Stimulated activated naive CD8-positive, alpha-beta T cell treated with anti-CD3 and anti-CD28 coated beads, Interleukin-15, Interleukin-2, amounts not matched to agents 100 ng/mL and 50 ng/mL, for 24 hours (primary cell): ENCODE results near the gene TRIP11.

Source experiments
- H3K27ac Mint-ChIP-seq: one replicate; pipeline ENCODE4 v1.8.0; 2021; ENCODE audit warnings: mild to moderate bottlenecking, mixed read lengths
- H3K27me3 Mint-ChIP-seq: one replicate; pipeline ENCODE4 v1.8.0; 2021; ENCODE audit warnings: mixed read lengths
- H3K36me3 Mint-ChIP-seq: one replicate; pipeline ENCODE4 v1.8.0; 2021; ENCODE audit warnings: low read depth, mixed read lengths
- H3K4me1 Mint-ChIP-seq: one replicate; pipeline ENCODE4 v1.8.0; 2021; ENCODE audit warnings: low read depth, mixed read lengths
- H3K4me3 Mint-ChIP-seq: one replicate; pipeline ENCODE4 v1.8.0; 2021; ENCODE audit warnings: mild to moderate bottlenecking, mixed read lengths
- H3K9me3 Mint-ChIP-seq: one replicate; pipeline ENCODE4 v1.8.0; 2021; ENCODE audit warnings: mixed read lengths

Gene TRIP11

DNA sequence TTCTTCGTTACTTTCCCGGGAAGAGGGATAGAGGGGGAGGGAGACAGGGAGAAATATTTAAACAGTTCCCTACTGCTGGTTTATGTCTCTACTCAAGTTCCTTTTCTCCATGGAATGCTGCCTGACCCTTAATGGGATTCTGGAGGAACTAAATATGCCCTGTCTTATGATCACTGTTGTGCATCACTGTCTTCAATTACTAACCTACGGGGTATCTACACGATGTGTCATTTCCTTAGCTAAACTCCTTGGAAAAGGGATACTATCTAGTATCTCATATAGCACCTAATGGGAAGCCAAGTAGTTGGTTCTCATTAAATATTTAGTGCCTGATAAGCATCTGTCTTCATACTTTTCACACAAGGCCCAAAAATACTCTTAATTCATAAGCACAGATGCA lies 54.9 kb downstream of the TRIP11 start:
- Mint-ChIP-seq H3K9me3 (no peaks in the 10 kb centered on the region), H3K27ac (no peak overlapping the region), H3K27me3 (no peaks in the 10 kb centered on the region), H3K4me3 (no peak overlapping the region), H3K4me1 (peaks cover 15% of the 10 kb centered on the region), H3K36me3 (peaks cover 68% of the 10 kb centered on the region)

DNA sequence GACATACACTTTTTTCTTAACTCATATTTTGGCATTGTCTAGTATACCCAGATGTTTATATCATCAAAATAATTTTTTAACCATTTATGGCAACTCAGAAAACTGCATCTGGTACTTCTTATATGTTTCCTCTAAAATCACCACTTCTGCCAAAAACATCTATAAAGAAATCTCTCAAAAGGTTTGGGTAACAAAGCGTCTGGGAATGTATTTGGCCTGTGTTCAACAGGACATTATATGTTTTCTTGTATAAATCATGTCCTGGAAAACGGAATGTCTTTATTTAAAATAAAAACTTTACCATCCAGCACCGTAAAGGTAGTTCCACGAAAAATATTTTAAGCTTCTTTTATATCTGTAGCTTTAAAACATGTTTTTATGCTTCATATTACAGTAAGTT lies 56.3 kb downstream of the TRIP11 start:
- peaks cover 56% of the 10 kb centered on the region for H3K36me3 Mint-ChIP-seq
- no peaks in the 10 kb centered on the region for H3K27me3 Mint-ChIP-seq
- peaks cover 26% of the 10 kb centered on the region for H3K4me1 Mint-ChIP-seq
- no peak overlapping the region for H3K4me3 Mint-ChIP-seq
- no peaks in the 10 kb centered on the region for H3K9me3 Mint-ChIP-seq
- no peak overlapping the region for H3K27ac Mint-ChIP-seq

DNA sequence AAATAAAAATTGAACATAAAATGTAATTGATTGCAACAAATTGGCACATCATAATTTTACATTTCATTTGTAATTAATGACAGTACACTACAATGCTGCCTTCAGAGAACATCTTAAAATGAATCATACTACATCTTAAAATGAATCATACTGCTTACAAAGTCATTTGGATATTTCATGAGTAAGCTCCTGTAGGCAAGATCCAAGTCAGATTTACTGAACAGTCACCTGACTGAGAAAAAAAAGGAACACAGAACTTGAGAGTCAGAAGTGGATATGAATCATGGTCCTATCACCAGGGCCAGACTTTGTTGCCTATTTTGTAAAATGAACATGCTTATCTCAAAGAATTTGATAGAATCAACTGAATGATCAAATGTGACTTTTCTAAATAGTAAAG lies 59.7 kb downstream of the TRIP11 start:
- Mint-ChIP-seq H3K9me3 (no peaks in the 10 kb centered on the region), H3K4me3 (no peak overlapping the region), H3K4me1 (peaks cover 36% of the 10 kb centered on the region), H3K36me3 (peaks cover 36% of the 10 kb centered on the region), H3K27ac (no peak overlapping the region), H3K27me3 (no peaks in the 10 kb centered on the region)

DNA sequence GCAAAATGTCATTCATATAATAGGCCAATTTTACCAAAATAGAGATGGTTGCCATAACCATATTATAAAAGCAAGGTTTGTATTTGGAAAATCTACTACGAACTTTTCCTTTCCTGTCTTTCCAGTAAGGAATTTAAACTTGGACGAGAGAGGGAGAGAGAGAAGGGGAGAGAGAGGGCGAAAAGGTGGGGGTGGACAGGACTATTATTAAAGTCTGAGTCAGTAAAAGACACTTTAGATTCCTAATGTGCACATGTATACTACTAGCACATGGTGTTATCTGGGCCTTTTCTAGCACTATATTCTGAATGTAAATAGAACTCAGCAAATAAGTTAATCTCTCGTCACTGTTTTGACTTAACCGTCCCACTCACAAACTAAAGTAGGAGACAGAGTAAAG lies 62.0 kb downstream of the TRIP11 start:
- Mint-ChIP-seq H3K27ac (no peak overlapping the region), H3K27me3 (no peaks in the 10 kb centered on the region), H3K4me1 (peaks cover 33% of the 10 kb centered on the region), H3K36me3 (peaks cover 26% of the 10 kb centered on the region), H3K9me3 (no peaks in the 10 kb centered on the region), H3K4me3 (no peak overlapping the region)

DNA sequence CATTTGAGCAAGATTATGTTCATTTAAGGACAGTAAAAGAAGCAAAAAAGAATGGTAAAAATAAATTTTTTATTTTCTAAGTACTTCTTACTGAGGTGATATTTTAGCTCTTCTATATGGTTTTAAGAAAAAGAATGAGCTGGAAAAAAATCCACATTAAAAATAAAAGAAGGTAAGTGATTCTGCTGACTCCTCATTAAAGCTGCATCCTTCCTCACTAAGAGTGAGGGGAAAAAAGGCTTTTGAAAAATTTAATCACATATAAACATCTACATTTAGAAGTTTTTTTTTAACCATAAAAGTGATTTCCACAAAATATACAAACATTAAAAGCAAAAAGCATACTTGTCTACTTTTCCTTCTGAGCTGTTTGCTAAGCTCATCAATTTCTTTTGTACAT lies 64.1 kb downstream of the TRIP11 start:
- Mint-ChIP-seq H3K36me3 (peaks cover 28% of the 10 kb centered on the region), H3K27me3 (no peaks in the 10 kb centered on the region)

DNA sequence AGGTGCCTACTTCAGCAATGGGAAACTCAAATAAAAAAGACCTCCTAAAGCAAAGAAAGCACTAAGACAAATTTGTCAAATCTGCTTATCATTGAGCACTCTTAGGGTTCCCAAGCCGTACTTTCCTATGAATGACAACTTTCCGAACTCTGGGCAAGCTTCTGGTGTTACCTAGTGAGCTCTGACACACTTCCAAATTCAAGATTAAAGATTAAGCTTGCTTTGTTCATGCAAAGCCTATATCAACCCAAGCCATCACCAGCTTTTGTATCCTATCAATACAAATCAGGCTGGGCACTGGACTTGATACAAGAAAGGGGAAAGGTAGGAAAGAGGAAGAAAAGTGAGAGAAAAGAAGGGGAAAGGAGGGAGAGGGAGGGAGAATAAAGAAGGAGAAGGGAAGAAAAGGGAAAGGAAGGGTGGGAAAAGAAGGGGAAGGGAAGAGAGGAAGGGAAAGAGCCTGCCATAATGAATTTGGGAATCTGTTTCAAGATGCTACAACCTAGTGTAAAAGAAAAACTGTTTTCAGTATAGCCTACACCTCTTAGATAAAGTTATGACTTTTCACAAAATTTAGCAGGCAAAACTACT lies 68.6 kb downstream of the TRIP11 start:
- no peak overlapping the region for H3K27ac Mint-ChIP-seq
- peaks cover 44% of the 10 kb centered on the region for H3K36me3 Mint-ChIP-seq
- peaks cover 21% of the 10 kb centered on the region for H3K4me1 Mint-ChIP-seq
- no peak overlapping the region for H3K4me3 Mint-ChIP-seq
- no peaks in the 10 kb centered on the region for H3K9me3 Mint-ChIP-seq
- H3K27me3 Mint-ChIP-seq: no peaks in the 10 kb centered on the region

More for the DNA sequence above, 64.1 kb downstream of the TRIP11 start:
- Mint-ChIP-seq H3K4me1 (peaks cover 27% of the 10 kb centered on the region), H3K4me3 (no peak overlapping the region), H3K27ac (no peak overlapping the region), H3K9me3 (no peaks in the 10 kb centered on the region)

DNA sequence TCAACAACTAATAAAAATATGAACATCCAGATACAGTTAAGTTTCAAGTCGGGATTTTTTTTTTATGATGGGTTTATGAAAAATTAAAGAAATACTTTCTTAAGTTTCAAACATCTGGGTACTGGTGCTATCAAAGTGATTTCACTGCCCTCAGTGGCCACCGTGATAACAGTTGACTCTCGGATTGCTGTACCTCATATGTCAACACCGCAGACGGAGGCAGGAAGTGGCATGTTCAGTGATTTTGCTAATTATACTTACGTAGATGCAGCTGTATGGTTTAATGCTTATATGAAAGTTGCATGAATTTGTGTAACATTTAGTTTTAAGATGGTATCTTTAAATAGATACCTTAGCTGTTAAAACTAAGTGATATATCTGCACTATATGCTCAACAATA lies 71.6 kb downstream of the TRIP11 start:
- Mint-ChIP-seq H3K27me3 (no peaks in the 10 kb centered on the region), H3K4me3 (no peak overlapping the region), H3K9me3 (no peaks in the 10 kb centered on the region), H3K27ac (peak overlapping the region; percentile 47), H3K36me3 (peaks cover 29% of the 10 kb centered on the region), H3K4me1 (peaks cover 21% of the 10 kb centered on the region)

DNA sequence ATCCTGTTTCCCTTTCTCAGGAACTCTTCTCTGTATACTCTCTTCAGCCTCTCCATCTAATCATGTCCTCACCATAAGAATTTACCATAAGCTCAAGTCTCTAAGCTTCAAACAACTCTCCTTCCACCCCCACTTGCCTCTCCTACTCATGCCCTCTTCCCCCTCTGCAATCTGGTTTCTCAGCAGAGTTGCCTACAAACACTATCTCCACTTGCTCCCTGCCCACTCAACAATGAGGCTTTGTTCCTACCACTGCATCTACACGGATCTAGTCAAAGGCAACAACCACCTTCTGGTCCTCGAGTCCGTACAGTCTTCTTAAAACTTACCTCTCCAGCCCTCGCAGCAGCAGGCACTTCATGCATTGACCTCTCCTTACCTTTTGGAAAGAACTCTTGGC lies 75.1 kb downstream of the TRIP11 start:
- no peak overlapping the region for H3K4me3 Mint-ChIP-seq
- peak overlapping the region; percentile 1 for H3K27ac Mint-ChIP-seq
- H3K9me3 Mint-ChIP-seq: no peaks in the 10 kb centered on the region
- peaks cover 31% of the 10 kb centered on the region for H3K4me1 Mint-ChIP-seq
- H3K27me3 Mint-ChIP-seq: no peaks in the 10 kb centered on the region
- peaks cover 20% of the 10 kb centered on the region for H3K36me3 Mint-ChIP-seq

DNA sequence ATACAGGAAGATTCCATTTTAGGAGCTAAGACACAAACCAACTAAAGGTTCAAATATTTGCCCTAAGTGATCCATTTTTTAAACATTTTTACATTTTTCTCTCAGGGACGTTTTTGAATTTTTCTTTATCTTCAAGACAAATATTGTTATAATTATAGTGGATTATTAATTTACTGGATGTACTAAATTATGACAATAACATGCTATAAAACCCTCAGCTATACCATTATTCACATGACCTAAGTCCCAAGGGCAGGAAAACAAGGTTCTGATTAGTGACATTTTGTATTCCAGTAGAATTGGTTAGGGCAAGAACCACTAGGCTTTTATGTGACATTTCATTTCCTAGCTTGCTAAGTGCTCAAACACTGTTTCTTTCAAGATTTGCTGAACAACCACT lies 75.8 kb downstream of the TRIP11 start:
- Mint-ChIP-seq H3K4me1 (peaks cover 30% of the 10 kb centered on the region), H3K9me3 (no peaks in the 10 kb centered on the region), H3K4me3 (no peak overlapping the region), H3K27ac (no peak overlapping the region), H3K36me3 (peaks cover 13% of the 10 kb centered on the region), H3K27me3 (no peaks in the 10 kb centered on the region)

DNA sequence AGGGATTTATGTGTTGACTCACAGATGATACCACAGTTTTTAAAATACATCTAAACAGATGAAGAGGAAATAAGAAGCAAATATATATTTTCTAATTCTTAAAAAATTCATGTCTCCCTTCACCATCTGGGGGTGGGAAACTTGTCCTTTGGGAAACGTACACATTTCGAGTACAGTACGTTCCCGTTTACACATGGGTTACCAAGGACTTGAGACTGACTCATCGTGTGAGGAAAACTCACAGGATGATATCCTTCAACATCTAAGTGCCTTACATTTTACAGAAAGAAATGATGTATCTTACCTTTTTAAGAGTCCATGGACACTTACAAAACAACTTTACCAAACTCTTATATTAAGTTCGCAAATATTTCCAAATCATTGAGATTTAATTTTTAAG lies 76.4 kb downstream of the TRIP11 start:
- no peaks in the 10 kb centered on the region for H3K27me3 Mint-ChIP-seq
- H3K36me3 Mint-ChIP-seq: peaks cover 7% of the 10 kb centered on the region
- no peak overlapping the region for H3K27ac Mint-ChIP-seq
- peaks cover 24% of the 10 kb centered on the region for H3K4me1 Mint-ChIP-seq
- H3K4me3 Mint-ChIP-seq: no peak overlapping the region
- H3K9me3 Mint-ChIP-seq: no peaks in the 10 kb centered on the region

DNA sequence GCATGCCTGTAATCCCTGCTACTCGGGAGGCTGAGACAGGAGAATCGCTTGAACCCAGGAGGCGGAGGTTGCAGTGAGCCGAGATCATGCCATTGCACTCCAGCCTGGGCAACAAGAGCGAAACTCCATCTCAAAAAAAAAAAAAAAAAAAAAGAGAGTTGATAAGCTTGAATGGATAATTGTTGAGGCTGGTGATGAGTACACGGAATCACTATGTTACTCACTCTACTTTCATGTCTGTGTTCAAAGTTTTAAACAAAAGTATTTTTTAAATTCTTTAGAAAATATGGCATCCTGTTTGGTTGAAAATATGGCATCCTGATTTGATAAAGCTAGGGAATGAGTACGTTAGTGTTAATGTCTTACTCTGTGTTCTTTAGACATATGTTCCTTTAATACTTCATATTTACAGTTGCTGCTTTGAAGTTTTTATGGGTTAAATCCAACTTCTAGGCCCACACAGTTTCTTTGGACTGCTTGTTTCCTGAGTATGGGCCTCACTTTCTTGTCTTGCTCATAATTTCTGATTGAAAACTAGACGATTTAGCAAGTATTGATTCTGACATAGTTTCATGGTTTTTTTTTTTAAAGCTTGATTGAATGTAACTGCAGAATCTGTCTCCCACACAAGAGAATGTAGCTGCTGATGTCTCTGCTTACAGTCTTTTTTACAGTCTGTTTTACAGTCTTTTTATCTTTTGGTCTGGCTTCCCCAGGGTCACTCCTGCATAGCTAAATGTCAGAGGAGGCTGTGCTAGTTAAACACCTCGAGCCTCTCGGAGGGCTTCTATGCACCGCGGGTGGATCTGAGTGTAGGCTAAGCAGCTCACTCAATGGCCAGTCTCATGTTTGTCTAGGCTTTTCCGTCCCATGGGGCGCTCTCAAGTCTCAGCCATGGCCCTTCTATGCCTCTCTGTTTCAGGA lies 78.3 kb downstream of the TRIP11 start:
- Mint-ChIP-seq H3K4me3 (no peak overlapping the region), H3K9me3 (no peaks in the 10 kb centered on the region), H3K36me3 (no peaks in the 10 kb centered on the region), H3K27ac (no peak overlapping the region), H3K27me3 (no peaks in the 10 kb centered on the region), H3K4me1 (peaks cover 11% of the 10 kb centered on the region)

DNA sequence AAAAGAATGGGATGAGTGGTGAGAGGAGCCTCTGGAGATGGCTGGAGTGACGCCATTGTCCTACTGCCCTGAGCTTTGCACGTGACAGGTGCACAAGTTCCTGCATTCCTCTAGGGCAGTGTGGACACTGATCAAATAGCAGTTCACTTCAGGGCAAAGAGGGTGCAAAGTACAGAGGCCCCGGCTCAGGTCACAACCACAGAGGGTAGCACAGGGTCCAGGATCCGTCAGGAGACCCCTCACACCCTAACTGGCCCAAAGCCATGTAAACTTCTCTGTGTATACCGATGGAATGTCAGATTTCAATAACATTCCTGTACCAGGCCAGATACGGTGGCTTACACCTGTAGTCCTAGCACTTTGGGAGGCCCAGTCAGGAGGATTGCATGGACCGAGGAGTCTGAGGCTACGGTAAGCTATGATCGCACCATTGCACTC lies 82.0 kb downstream of the TRIP11 start:
- H3K27ac Mint-ChIP-seq: no peak overlapping the region
- H3K9me3 Mint-ChIP-seq: no peaks in the 10 kb centered on the region
- H3K4me1 Mint-ChIP-seq: peaks cover 11% of the 10 kb centered on the region
- H3K4me3 Mint-ChIP-seq: no peak overlapping the region
- H3K27me3 Mint-ChIP-seq: no peaks in the 10 kb centered on the region
- H3K36me3 Mint-ChIP-seq: no peaks in the 10 kb centered on the region

DNA sequence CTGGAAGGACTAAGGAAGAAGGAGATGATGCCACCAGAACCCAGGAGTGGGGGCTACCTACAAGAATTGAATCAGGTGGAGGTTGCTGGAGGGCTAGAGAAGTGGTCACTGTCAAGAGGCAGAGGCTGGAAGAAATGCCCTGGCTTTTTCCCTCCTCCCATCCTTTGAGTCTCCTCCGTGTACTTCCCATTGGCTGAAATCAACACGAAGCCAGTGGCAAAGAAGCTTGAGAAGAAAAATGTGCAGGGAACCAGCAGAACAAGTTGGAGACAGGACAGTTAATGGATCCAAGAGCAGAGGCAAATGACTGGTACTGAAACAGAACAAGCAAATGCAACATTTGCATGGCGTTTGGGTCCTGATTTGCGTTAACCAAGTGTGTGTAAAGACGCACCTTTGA lies 83.2 kb downstream of the TRIP11 start:
- H3K27ac Mint-ChIP-seq: no peak overlapping the region
- peaks cover 1% of the 10 kb centered on the region for H3K4me1 Mint-ChIP-seq
- H3K36me3 Mint-ChIP-seq: no peaks in the 10 kb centered on the region
- H3K4me3 Mint-ChIP-seq: no peak overlapping the region
- H3K9me3 Mint-ChIP-seq: no peaks in the 10 kb centered on the region
- H3K27me3 Mint-ChIP-seq: no peaks in the 10 kb centered on the region

DNA sequence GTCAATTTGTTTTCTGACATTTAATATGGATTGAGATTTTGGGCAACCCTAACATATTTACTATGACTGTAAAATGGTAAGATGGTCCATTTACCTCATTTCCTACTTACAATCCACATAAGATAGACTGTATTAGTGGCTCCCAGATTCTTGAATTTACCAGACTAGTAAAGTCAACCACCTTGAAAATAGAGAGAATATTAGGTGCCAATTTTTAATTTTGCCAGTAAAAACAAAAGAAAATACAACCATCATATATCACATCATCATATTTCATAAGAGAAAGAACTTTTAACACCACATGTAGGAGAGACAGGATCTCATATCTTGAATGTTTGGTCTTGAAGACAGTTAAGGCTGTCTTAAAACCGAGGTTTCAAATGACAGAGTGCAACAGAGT lies 84.7 kb downstream of the TRIP11 start:
- H3K36me3 Mint-ChIP-seq: no peaks in the 10 kb centered on the region
- H3K4me1 Mint-ChIP-seq: no peaks in the 10 kb centered on the region
- H3K4me3 Mint-ChIP-seq: no peak overlapping the region
- no peak overlapping the region for H3K27ac Mint-ChIP-seq
- no peaks in the 10 kb centered on the region for H3K27me3 Mint-ChIP-seq
- H3K9me3 Mint-ChIP-seq: no peaks in the 10 kb centered on the region

DNA sequence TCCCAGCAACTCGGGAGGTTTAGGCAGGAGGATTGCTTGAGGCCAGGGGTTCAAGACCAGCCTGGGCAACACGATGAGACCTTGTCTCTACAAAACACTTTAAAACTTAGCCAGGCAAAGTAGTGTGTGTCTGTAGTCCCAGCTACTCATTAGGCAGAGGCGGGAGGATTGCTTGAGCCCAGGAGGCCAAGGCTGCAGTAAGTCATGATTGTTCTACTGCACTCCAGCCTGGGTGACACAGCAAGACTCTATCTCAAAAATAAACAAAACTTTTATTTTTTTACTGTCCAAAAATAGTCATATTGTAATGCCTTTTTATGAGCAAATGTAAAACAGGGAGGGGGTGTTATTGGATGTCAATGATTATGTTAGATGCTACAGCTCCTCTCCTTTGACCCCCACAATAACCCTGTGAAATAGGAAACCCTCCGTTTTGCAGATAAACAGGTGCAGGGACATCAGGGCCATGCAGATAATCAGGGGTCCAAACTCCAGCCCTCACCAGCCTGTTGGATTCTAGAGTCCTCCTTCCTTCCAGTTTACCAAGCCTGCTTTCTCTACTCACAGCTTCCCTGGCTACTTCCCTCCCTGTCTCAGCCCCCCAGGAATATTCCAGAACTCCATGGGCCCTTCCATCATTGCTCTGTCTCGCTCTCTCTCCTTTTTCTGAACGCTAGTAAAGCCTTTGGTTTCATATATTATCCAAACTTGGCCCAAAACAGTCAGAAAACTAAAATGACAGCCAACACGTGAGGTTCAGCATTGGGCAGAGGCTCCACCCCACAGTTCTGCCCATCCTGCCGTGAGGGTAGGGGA lies 86.5 kb downstream of the TRIP11 start:
- no peaks in the 10 kb centered on the region for H3K9me3 Mint-ChIP-seq
- H3K36me3 Mint-ChIP-seq: no peaks in the 10 kb centered on the region
- no peak overlapping the region for H3K27ac Mint-ChIP-seq
- peaks cover 6% of the 10 kb centered on the region for H3K27me3 Mint-ChIP-seq
- H3K4me1 Mint-ChIP-seq: no peaks in the 10 kb centered on the region
- H3K4me3 Mint-ChIP-seq: no peak overlapping the region
